GM12872 (cell line): ENCODE measurements around the gene CT45A3.
"Not testable (repeated sequence)": the region's sequence is repeated elsewhere in the genome, so short reads cannot be mapped to it uniquely, and the experiment has no call there.

Source experiments
- TF ChIP-seq, protein P1 (sequence below): IDR thresholded peaks from 3 replicates; pipeline ENCODE4 v1.5.1; 2011; ENCODE audit warnings: low read depth, mild to moderate bottlenecking, low read length, moderate library complexity; ENCODE audit not compliant: insufficient read depth

CT45A3 gene

DNA sequence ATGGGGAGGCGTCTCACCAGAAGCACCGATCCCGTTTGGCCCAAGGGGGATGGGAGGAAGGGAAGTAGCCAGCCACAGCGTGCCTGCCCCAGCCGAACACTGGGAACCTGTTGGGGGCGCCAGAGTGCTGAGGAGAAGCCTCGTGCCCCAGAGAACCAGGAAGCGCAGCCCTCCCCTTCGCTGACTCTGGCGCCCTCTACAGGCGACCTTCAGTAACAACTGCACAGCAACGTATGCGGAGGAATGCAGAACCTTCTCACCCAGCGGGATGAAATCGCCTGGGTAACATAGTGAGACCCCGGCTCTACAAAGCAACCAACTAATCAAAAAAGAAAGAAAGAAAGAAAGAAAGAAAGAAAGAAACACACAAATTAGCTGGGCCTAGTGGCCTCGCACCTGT lies at the start of gene CT45A3:
Gene CT45A3 (minus strand): TSS at position 101 of the 400 bp plus-strand sequence. CDS start 3,747 bp downstream, outside the sequence.
- TF ChIP-seq, protein P1, sequence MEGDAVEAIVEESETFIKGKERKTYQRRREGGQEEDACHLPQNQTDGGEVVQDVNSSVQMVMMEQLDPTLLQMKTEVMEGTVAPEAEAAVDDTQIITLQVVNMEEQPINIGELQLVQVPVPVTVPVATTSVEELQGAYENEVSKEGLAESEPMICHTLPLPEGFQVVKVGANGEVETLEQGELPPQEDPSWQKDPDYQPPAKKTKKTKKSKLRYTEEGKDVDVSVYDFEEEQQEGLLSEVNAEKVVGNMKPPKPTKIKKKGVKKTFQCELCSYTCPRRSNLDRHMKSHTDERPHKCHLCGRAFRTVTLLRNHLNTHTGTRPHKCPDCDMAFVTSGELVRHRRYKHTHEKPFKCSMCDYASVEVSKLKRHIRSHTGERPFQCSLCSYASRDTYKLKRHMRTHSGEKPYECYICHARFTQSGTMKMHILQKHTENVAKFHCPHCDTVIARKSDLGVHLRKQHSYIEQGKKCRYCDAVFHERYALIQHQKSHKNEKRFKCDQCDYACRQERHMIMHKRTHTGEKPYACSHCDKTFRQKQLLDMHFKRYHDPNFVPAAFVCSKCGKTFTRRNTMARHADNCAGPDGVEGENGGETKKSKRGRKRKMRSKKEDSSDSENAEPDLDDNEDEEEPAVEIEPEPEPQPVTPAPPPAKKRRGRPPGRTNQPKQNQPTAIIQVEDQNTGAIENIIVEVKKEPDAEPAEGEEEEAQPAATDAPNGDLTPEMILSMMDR: not testable (repeated sequence)

DNA sequence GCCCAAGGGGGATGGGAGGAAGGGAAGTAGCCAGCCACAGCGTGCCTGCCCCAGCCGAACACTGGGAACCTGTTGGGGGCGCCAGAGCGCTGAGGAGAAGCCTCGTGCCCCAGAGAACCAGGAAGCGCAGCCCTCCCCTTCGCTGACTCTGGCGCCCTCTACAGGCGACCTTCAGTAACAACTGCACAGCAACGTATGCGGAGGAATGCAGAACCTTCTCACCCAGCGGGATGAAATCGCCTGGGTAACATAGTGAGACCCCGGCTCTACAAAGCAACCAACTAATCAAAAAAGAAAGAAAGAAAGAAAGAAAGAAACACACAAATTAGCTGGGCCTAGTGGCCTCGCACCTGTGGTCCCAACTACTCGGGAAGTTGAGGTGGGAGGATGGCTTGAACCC lies 34.7 kb upstream of the CT45A3 start, which contains the start of gene CT45A6:
Gene CT45A6 (minus strand): TSS at position 101 of the 400 bp plus-strand sequence. CDS start 3,794 bp downstream, outside the sequence.
- TF ChIP-seq, protein P1: not testable (repeated sequence)

- TF ChIP-seq, protein P1: not testable (repeated sequence)
Measured at GRCh38 chrX:135785403-135785802, 17.4 kb upstream of the CT45A3 start, which contains the start of gene CT45A5. CT45A5 (minus strand) TSS chrX:135785503; CDS start chrX:135781729, 3,774 bp downstream.

GRCh38 chrX:135741192-135741715 lies 26.7 kb downstream of the CT45A3 start:
- TF ChIP-seq, protein P1: no peak

- TF ChIP-seq, protein P1: peak; percentile 70
Measured at GRCh38 chrX:135740681-135741149, 27.3 kb downstream of the CT45A3 start.

GRCh38 chrX:135737366-135738071 lies 30.5 kb downstream of the CT45A3 start:
- TF ChIP-seq, protein P1: no peak

DNA sequence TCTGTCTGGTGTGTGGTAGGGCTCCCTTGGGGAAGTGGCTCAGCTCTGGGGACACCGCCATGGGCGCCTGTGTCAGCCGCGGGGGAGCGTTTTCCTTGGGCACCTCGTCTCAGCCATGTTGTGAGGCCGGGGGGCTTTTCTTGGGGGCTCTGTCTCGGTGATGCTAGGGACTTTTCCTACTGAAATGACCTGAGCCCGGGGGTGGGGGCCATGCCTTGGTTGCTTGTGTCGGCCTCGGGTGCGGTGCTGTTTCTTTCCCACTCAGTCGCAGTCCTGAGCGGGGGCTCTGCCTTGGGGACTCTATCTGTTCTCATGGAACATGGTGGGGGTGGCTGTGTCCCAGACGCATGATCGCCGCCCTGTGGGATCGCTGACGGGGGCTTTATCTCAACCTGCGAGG lies 54.2 kb downstream of the CT45A3 start:
- TF ChIP-seq, protein P1: no peak
